K562 (cell line): ENCODE data around the gene PPP1R13B. TPM values are rescaled to one million over a fixed set of nuclear protein-coding genes. Genes with fewer than 3 reads are reported as not detected.

ENCODE experiments used
- ATAC-seq: fragments of 200-7000 bp; cut with Tn5 transposase; 3 replicates; pipeline ENCODE4 v1.9.1; 2020; ENCODE audit warnings: moderate library complexity
- Bru-seq: library from RNA; stranded (reverse); fragments of 400-500 nt; gene quantifications from one replicate; lab custom pipeline; 2021; lab: Mats Ljungman, UMichigan
- BruChase-seq, 2 experiments: library from RNA; stranded (reverse); fragments of 400-500 nt; gene quantifications; one replicate each; lab custom pipeline; 2021; lab: Mats Ljungman, UMichigan
- BruUV-seq: library from RNA; stranded (reverse); fragments of 400-500 nt; replicated peaks from 2 replicates; lab custom pipeline; 2021; lab: Mats Ljungman, UMichigan
- CTCF ChIA-PET: fragments of 300-600 bp; formaldehyde crosslinking; extraction: SDS; loops from one replicate; lab custom pipeline; 2021; ENCODE audit warnings: low intra/inter-chr PET ratio; lab: Yijun Ruan, JAX
- POLR2A ChIA-PET: fragments of 300-600, 350-650 bp; sonication (Branson Sonifier 250); formaldehyde crosslinking; extraction: SDS; loops from one replicate; lab custom pipeline; 2021; ENCODE audit warnings: antibody characterized with exemption, inconsistent platforms; lab: Yijun Ruan, JAX
- DNase-seq, 4 experiments: peaks; one replicate each; pipeline versions ENCODE4 v3.0.0 to v3.0.0-alpha.2; 2011 to 2018; ENCODE audit warnings: low spot score in 3 of 4, mixed read lengths in 3 of 4; ENCODE audit errors: extremely low read depth in 1 of 4
- FAIRE-seq: peaks from 2 replicates; lab custom pipeline; 2011; peaks lifted over from hg19 to GRCh38; lab: Jason Lieb, UNC
- H2AFZ ChIP-seq: 2 replicates; pipeline ENCODE4 v1.6.0; 2011; ENCODE audit warnings: low read depth, low read length, control low read depth, inconsistent platforms
- H3K27ac ChIP-seq: fragments of 200-600 bp; 3 replicates; pipeline ENCODE4 v1.8.0; 2011; ENCODE audit warnings: low read depth, mild to moderate bottlenecking, control low read depth, inconsistent platforms, low read length, moderate library complexity, mixed read lengths; ENCODE audit errors: extremely low read depth
- H3K27me3 ChIP-seq, 2 experiments: fragments of 300-600 bp in 1 of 2; 2 replicates in 1 of 2; 3 replicates in 1 of 2; pipeline versions ENCODE4 v1.6.0 to v1.8.0; 2011; ENCODE audit warnings: inconsistent platforms in 2 of 2, low read length in 2 of 2, mild to moderate bottlenecking in 1 of 2, mixed read lengths in 1 of 2, moderate library complexity in 1 of 2; ENCODE audit not compliant: control insufficient read depth in 2 of 2, insufficient read depth in 2 of 2
- H3K36me3 ChIP-seq: fragments of 300-600 bp; 3 replicates; pipeline ENCODE4 v1.8.0; 2011; ENCODE audit warnings: mild to moderate bottlenecking, low read length, inconsistent platforms; ENCODE audit not compliant: control insufficient read depth, insufficient read depth
- H3K4me1 ChIP-seq, 2 experiments: fragments of 200-600 bp in 1 of 2; replicated peaks in 1 of 2; 2 replicates in 1 of 2; 3 replicates in 1 of 2; pipeline versions ENCODE4 v1.5.1 to v1.8.0; 2011; ENCODE audit warnings: inconsistent platforms in 2 of 2, low read length in 2 of 2, mild to moderate bottlenecking in 1 of 2, mixed read lengths in 1 of 2, moderate library complexity in 1 of 2; ENCODE audit not compliant: control insufficient read depth in 2 of 2, insufficient read depth in 2 of 2
- H3K4me2 ChIP-seq: 2 replicates; pipeline ENCODE4 v1.6.1; 2011; ENCODE audit warnings: low read length, control low read depth, inconsistent platforms, mixed read lengths; ENCODE audit not compliant: insufficient read depth
- H3K4me3 ChIP-seq: fragments of 200-600 bp; sonication (generic), shearing (Covaris generic); 2 replicates; pipeline ENCODE4 v1.5.1; 2016; ENCODE audit warnings: control low read depth, inconsistent platforms
- H3K79me2 ChIP-seq: fragments of 200-600 bp; 3 replicates; pipeline ENCODE4 v1.8.0; 2011; ENCODE audit warnings: low read length, inconsistent platforms; ENCODE audit not compliant: control insufficient read depth, insufficient read depth
- H3K9ac ChIP-seq, 2 experiments: 2 replicates each; pipeline versions ENCODE4 v1.6.0 to v1.6.1; 2011; ENCODE audit warnings: low read depth in 2 of 2, low read length in 2 of 2, control low read depth in 1 of 2, inconsistent platforms in 1 of 2, mild to moderate bottlenecking in 1 of 2, mixed read lengths in 1 of 2; ENCODE audit not compliant: insufficient read depth in 1 of 2
- H3K9me1 ChIP-seq: one replicate; pipeline ENCODE4 v1.6.0; 2011; ENCODE audit warnings: inconsistent platforms, mild to moderate bottlenecking, low read length, moderate library complexity; ENCODE audit not compliant: control insufficient read depth, insufficient read depth
- H3K9me3 ChIP-seq: replicated peaks from 2 replicates; pipeline ENCODE4 v1.5.1; 2011; ENCODE audit warnings: low read depth, low read length, inconsistent platforms; ENCODE audit not compliant: control insufficient read depth, insufficient read depth
- H4K20me1 ChIP-seq: replicated peaks from 2 replicates; pipeline ENCODE4 v1.6.1; 2011; ENCODE audit warnings: low read length, inconsistent platforms, mixed read lengths; ENCODE audit not compliant: control insufficient read depth, insufficient read depth
- BMI1 ChIP-seq: fragments of 150-350 bp; IDR thresholded peaks from 2 replicates; pipeline ENCODE4 v1.6.1; 2014; ENCODE audit warnings: low read length
- E2F5 ChIP-seq: sonication (generic); formaldehyde crosslinking; IDR thresholded peaks from 2 replicates; pipeline ENCODE4 v1.8.0; 2022; ENCODE audit warnings: mild to moderate bottlenecking, missing genetic modification reagents
- MAZ ChIP-seq, 2 experiments: fragments of 450-650 bp in 1 of 2; sonication (generic) in 1 of 2; formaldehyde crosslinking; IDR thresholded peaks in 1 of 2; conservative IDR thresholded peaks in 1 of 2; 2 replicates each; pipeline versions ENCODE4 v1.4.0 to v1.5.0; 2020; ENCODE audit warnings: mild to moderate bottlenecking in 1 of 2, missing genetic modification reagents in 1 of 2
- PATZ1 ChIP-seq: fragments of 250-450 bp; sonication (Bioruptor Pico); IDR thresholded peaks from 2 replicates; pipeline ENCODE4 v1.5.0; 2020; ENCODE audit warnings: mild to moderate bottlenecking, borderline replicate concordance
- PCBP2 ChIP-seq: fragments of 200-400 bp; formaldehyde crosslinking; IDR thresholded peaks from 2 replicates; pipeline ENCODE4 v1.6.1; 2018; ENCODE audit warnings: low read length, low read depth, mild to moderate bottlenecking, moderate library complexity; ENCODE audit not compliant: poor library complexity, severe bottlenecking
- PHTF2 ChIP-seq: fragments of 250-450 bp; sonication (Bioruptor Pico); IDR thresholded peaks from 2 replicates; pipeline ENCODE4 v1.5.0; 2021; ENCODE audit warnings: mild to moderate bottlenecking
- PREB ChIP-seq: sonication (generic); formaldehyde crosslinking; IDR thresholded peaks from 2 replicates; pipeline ENCODE4 v1.8.1; 2023; ENCODE audit warnings: mild to moderate bottlenecking, missing genetic modification reagents
- SMAD4 ChIP-seq: fragments of 250-450 bp; sonication (Bioruptor Pico); conservative IDR thresholded peaks from 2 replicates; pipeline ENCODE4 v1.8.0; 2021; ENCODE audit warnings: inconsistent platforms, mild to moderate bottlenecking, moderate library complexity
- WGBS: fragments of 100-300 bp; shearing (Covaris generic); methylation state at CpG from one replicate; pipeline ENCODE4 v1.1.6; 2016; ENCODE audit warnings: low coverage, mixed read lengths; ENCODE audit not compliant: insufficient coverage; ENCODE audit errors: missing lambda C conversion rate; 5-methylcytosine and 5-hydroxymethylcytosine counted together
- in situ Hi-C: fragments of 300-500 bp; cut with MboI; formaldehyde crosslinking; loops from 4 replicates; pipeline ENCODE4 v1.15.0; 2018; ENCODE audit warnings: inconsistent platforms, mixed read lengths
- intact Hi-C: fragments of 100-400 bp; cut with micrococcal nuclease; formaldehyde crosslinking; loops from 2 replicates; pipeline ENCODE4 v1.14.2; 2022
- long read RNA-seq, 3 experiments: library from polyadenylated mRNA in 2 of 3; library from RNA in 1 of 3; unstranded in 2 of 3; stranded (forward) in 1 of 3; transcript quantifications; one replicate each; pipeline ENCODE4 v2.0.0, GENCODE V29; 2019 to 2022
- polyA minus RNA-seq, 3 experiments: library from RNA; depleted of rRNA, polyadenylated mRNA; stranded (reverse); fragments of >200 nt; gene quantifications; 2 replicates each; pipeline ENCODE4 v1.2.3, GENCODE V29; 2011
- polyA plus RNA-seq, 8 experiments: library from polyadenylated mRNA; depleted of rRNA in 4 of 8; stranded (reverse) in 5 of 8; unstranded in 3 of 8; fragments of >200 nt; fragmentation: Nextera tagmentation in 2 of 8; fragmentation: Illumina TruSeq in 1 of 8; extraction: Ambion mirVana in 2 of 8; extraction: Trizol in 1 of 8; gene quantifications; 2 replicates each; pipeline versions ENCODE4 v1.2.1 to v1.2.3, GENCODE V29; 2011 to 2014; ENCODE audit warnings: inconsistent platforms in 1 of 8, missing spikeins in 1 of 8
- total RNA-seq, 7 experiments: library from RNA; depleted of rRNA in 6 of 7; stranded (reverse); fragments of >200 nt in 6 of 7; fragmentation: Illumina TruSeq in 2 of 7; extraction: Trizol in 2 of 7; gene quantifications; 2 replicates each; pipeline versions ENCODE4 v1.2.1 to v1.2.3, GENCODE V29; 2011 to 2021; ENCODE audit warnings: low replicate concordance in 1 of 7

The PPP1R13B gene
- 2.6 and 4.6 TPM in 2 replicates for total RNA-seq (2011; cell fraction: chromatin; rRNA removed; ENCODE audit: low replicate concordance)
- 1.0 and 1.2 TPM in 2 replicates for total RNA-seq (2011; cell fraction: nucleolus; rRNA removed)
- 2.3 and 3.7 TPM in 2 replicates for total RNA-seq (2011; cell fraction: nucleoplasm; rRNA removed)
- total RNA-seq (2014; rRNA removed) (0.14 and 0.61 TPM in 2 replicates), total RNA-seq (2014; rRNA removed; fragmentation: Illumina TruSeq; extraction: Trizol) (0.16 and 0.22 TPM in 2 replicates), total RNA-seq (2015; rRNA removed; fragmentation: Illumina TruSeq; extraction: Trizol) (0.11 and 0.30 TPM in 2 replicates), total RNA-seq (2021) (1.1 and 1.7 TPM in 2 replicates), polyA plus RNA-seq (2011; rRNA removed) (0.18 and 0.26 TPM in 2 replicates), polyA plus RNA-seq (2014; fragmentation: Illumina TruSeq; extraction: Trizol) (0.15 and 0.46 TPM in 2 replicates), polyA plus RNA-seq (2014; fragmentation: Nextera tagmentation; extraction: Ambion mirVana) (under 1 TPM; 0.03 TPM), polyA plus RNA-seq (2014; rRNA removed) (0.08 and 0.48 TPM in 2 replicates), polyA minus RNA-seq (2011; rRNA and poly(A)+ RNA removed) (0.90 and 1.1 TPM in 2 replicates), Bru-seq, nascent RNA (percentile 26 among the genes with signal in this experiment), BruChase-seq, experiment 1, labeled RNA remaining after a 2-hour chase (percentile 21 among the genes with signal in this experiment), BruChase-seq, experiment 2, labeled RNA remaining after a 6-hour chase (percentile 21 among the genes with signal in this experiment)
- 0.25 and 0.28 TPM in 2 replicates for polyA plus RNA-seq (2011; cell fraction: cytosol; rRNA removed)
- 0.37 and 0.85 TPM in 2 replicates for polyA plus RNA-seq (2011; cell fraction: nucleus; rRNA removed)
- 0.35 and 0.57 TPM in 2 replicates for polyA plus RNA-seq (2012)
- polyA minus RNA-seq (2011; cell fraction: cytosol; rRNA and poly(A)+ RNA removed): not detected in 2 replicates
- 0.22 and 0.67 TPM in 2 replicates for polyA minus RNA-seq (2011; cell fraction: nucleus; rRNA and poly(A)+ RNA removed)
- long read RNA-seq, experiment 1: 0 reads
- long read RNA-seq, experiment 2: 0 reads
- long read RNA-seq, experiment 3: 0 reads

GRCh38 chr14:103847451-103848174 is at the start of gene PPP1R13B:
Gene PPP1R13B (minus strand): TSS chr14:103847575. CDS start chr14:103847307, 268 bp downstream.
- no TSS peak for BruUV-seq
- Histone ChIP-seq H3K9me1 (no peaks in the 10 kb centered on the region), H3K4me2 (peak within 1 kb of the TSS; percentile 49), H2AFZ (peak within 1 kb of the TSS; percentile 72), H3K27me3 (peaks cover 12 to 34% of the 10 kb centered on the region in 2 experiments), H3K9me3 (no peaks in the 10 kb centered on the region), H3K79me2 (no peaks in the 10 kb centered on the region), H3K27ac (no peak within 1 kb of the TSS), H3K4me1 (peaks cover 0 to 21% of the 10 kb centered on the region in 2 experiments; a peak in 2 of 5 replicates), H4K20me1 (no peaks in the 10 kb centered on the region), H3K36me3 (no peaks in the 10 kb centered on the region), H3K4me3 (peak within 1 kb of the TSS; percentile 45), H3K9ac (peak within 1 kb of the TSS; percentile 38 to 86; a peak in 3 of 4 replicates)
- 0% methylated on average over 23 of the region's 104 CpGs for WGBS
- ATAC-seq (peak; percentile 99), FAIRE-seq (no peak), DNase-seq (peak; percentile 88 to 98 (median 97))
- in situ Hi-C loops: no loop called here
- ChIA-PET CTCF (no interaction called here), POLR2A (no interaction called here)
- intact Hi-C loops: no loop called here
- no peak for TF ChIP-seq PREB (CRISPR knock-in tag)
- TF ChIP-seq MAZ (CRISPR knock-in tag; conservative IDR thresholded peaks at IDR 0.05 in 1 of 2, IDR thresholded peaks at IDR 0.05 in 1 of 2): peak in 1 of 2 experiments; percentile 17; a peak in 1 of 4 replicates
- TF ChIP-seq BMI1: no peak
- no peak for TF ChIP-seq E2F5 (CRISPR knock-in tag)
- TF ChIP-seq PATZ1 (CRISPR knock-in tag): no peak
- TF ChIP-seq SMAD4 (CRISPR knock-in tag): peak; percentile 31; the same call in 1 of the 2 replicates
- no peak for TF ChIP-seq PHTF2 (CRISPR knock-in tag)
- TF ChIP-seq PCBP2: no peak
